Measurements from ENCODE around the gene TMTC2.

Gene TMTC2

DNA sequence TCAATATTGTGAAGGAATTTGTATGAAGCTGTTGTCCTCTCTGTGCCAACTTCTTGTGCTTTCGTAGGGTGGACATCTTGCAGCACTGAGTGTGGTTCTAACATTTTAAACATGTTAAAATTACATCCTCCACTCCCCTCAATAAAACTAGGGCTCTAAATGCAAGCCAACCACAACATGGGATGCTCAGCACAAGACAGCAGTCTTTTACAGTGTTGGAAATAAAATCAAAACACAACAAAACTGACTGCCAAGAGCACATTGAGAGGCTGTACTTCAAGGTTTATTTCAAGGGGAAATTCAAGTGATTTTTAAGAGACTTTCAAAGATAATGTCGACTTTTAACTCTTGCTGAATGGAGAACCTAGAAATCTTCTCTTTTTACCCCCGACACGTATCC lies 396.9 kb downstream of the TMTC2 start:
- DNase-seq (ENCODE audit: low read depth), result no peak
- TF ChIP-seq CTCF (conservative IDR thresholded peaks at IDR 0.05; ENCODE audit: low read depth, low read length), result no peak
- no peak overlapping the region for H3K4me3 ChIP-seq (ENCODE audit: low read length)

GRCh38 chr12:83084516-83085234 lies 398.0 kb downstream of the TMTC2 start:
- no peak for DNase-seq (ENCODE audit: low read depth)
- TF ChIP-seq CTCF (conservative IDR thresholded peaks at IDR 0.05; ENCODE audit: low read depth, low read length), result no peak

DNA sequence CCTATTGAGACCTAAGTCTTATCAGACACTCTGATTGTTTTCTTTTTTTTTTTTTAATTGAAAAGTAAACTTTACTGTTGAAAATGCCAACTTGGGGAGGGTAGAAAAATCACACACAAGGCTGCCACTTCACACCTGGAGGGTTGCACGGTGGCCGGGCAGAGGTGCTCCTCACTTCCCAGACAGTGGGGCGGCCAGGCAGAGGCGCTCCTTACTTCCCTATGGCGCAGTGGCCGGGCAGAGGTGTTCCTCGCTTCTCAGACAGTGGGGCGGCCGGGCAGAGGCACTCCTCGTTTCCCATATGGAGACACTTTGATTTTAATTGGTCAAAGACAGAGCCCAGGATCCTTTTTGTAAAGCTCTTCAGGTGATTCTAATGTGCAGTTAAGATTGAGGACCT lies 399.3 kb downstream of the TMTC2 start:
- DNase-seq (ENCODE audit: low read depth), result no peak
- no peak for TF ChIP-seq CTCF (conservative IDR thresholded peaks at IDR 0.05; ENCODE audit: low read depth, low read length)

More at GRCh38 chr12:83084516-83085234, 398.0 kb downstream of the TMTC2 start:
- H3K4me3 ChIP-seq (ENCODE audit: low read length), result no peak overlapping the region

GRCh38 chr12:83089575-83089974 lies 402.9 kb downstream of the TMTC2 start:
- TF ChIP-seq CTCF (conservative IDR thresholded peaks at IDR 0.05; ENCODE audit: low read depth, low read length), result no peak
- no peak overlapping the region for H3K4me3 ChIP-seq (ENCODE audit: low read length)
- no peak for DNase-seq (ENCODE audit: low read depth)

More for the DNA sequence above, 399.3 kb downstream of the TMTC2 start:
- H3K4me3 ChIP-seq (ENCODE audit: low read length), result no peak overlapping the region

DNA sequence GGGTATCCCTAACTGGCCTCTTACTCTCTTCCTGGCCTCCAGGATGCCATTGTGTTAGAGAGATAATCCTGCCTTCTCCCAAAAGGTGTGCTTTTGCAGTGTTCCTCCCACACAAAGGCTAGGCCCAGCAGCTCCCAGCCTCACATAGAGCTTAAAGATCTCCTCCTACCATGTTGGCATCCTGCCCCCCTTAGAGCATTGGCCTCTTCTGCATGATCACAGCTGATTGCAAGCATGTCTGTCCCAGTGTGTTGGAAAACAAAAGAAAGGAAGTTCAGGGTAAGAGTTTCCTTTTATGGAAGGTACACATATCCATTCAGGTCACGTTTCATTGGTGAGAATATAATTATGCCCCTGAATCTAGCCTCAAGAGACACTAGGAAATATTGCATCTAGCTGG lies 405.4 kb downstream of the TMTC2 start:
- TF ChIP-seq CTCF (conservative IDR thresholded peaks at IDR 0.05; ENCODE audit: low read depth, low read length), result no peak
- no peak for DNase-seq (ENCODE audit: low read depth)
- H3K4me3 ChIP-seq (ENCODE audit: low read length), result no peak overlapping the region

DNA sequence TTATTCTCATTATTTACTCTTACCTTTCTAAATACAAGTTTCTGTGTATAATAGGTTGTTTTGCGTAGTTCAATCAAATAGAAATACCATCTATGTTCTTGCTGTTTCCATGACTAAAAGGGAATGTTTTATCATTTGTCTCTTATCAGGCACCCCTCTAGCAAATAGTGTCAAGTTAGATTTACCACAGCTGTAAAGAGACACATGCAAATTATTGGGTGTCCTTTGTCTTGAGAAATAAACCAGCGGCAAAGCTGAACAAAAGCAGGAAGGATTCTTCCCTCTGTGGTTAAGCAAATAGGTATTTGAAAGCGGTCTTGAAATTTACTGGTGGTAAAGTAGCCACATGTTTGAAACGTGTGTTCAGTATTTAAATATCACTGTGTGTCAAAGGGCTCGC lies 405.9 kb downstream of the TMTC2 start:
- H3K4me3 ChIP-seq (ENCODE audit: low read length), result no peak overlapping the region
- no peak for TF ChIP-seq CTCF (conservative IDR thresholded peaks at IDR 0.05; ENCODE audit: low read depth, low read length)
- no peak for DNase-seq (ENCODE audit: low read depth)

GRCh38 chr12:83093426-83093825 lies 406.7 kb downstream of the TMTC2 start:
- no peak overlapping the region for H3K4me3 ChIP-seq (ENCODE audit: low read length)
- TF ChIP-seq CTCF (conservative IDR thresholded peaks at IDR 0.05; ENCODE audit: low read depth, low read length), result no peak
- no peak for DNase-seq (ENCODE audit: low read depth)

Data from retinal pigment epithelial cell (primary cell).